NCI-H524 treated with DMSO at 0.1 percent for 48 hours (cell line): ENCODE results near the gene RAF1.
"Not testable (repeated sequence)": the region's sequence is repeated elsewhere in the genome, so short reads cannot be mapped to it uniquely, and the experiment has no call there.

Source experiments
- DNase-seq: peaks from one replicate; lab custom pipeline; 2025; lab: John Stamatoyannopoulos, UW

Gene RAF1

GRCh38 chr3:12557473-12558100, 106.3 kb downstream of the RAF1 start:
- DNase-seq = no peak

GRCh38 chr3:12556690-12557472, 107.0 kb downstream of the RAF1 start, which contains the start of gene MKRN2:
Gene MKRN2, plus strand, starts transcription at chr3:12557087. Its CDS starts 64 bp downstream, at chr3:12557151.
- DNase-seq = peak; percentile 55

- DNase-seq = no peak
Measured at GRCh38 chr3:12556314-12556689, 107.6 kb downstream of the RAF1 start.

DNA sequence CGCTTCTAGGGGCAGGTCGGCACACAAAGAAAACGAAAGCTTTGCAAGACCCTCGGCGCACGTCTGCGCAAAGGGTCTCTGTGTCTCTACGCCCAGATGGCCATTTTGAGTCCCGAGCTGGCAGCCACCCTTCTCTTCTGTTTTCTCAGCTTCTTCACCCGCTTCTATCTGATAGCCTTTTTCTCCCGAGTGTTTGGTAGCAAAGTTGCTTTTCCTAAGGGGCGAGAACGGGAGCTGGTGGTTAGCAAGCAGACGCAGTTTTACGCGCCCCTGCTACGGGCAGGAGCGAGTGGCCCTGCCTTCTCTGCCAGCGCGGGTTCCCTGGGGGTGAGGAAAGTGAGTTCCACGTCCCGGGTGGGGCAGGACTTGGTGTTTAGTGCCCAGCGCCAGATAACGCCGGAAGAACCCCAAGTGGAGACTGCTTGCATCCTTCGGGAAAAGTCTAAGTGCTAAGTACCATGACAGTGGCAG, 110.0 kb downstream of the RAF1 start:
- DNase-seq = no peak

GRCh38 chr3:12549971-12550760, 113.8 kb downstream of the RAF1 start:
- no peak for DNase-seq

DNA sequence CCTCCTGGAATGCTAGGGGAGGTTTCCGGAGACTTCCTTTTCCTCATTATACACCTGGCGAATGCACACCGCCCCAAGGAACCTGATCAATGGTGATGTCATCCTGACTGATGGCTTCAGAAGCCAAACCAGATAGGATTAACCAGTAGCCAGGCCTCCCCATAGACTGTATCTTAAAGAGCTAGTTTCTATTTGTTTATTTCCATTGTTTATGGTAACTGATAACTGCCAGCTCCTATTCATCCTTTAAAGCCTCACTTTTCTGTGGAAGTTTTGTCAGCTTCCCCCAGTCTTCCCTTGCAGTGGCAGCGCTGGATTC, 118.5 kb downstream of the RAF1 start, which contains the start of gene MKRN2OS:
MKRN2OS (minus strand) TSS at position 27 of the 319 bp plus-strand sequence. CDS start 35 bp downstream, outside the sequence.
- no peak for DNase-seq

GRCh38 chr3:12544652-12545472, 119.1 kb downstream of the RAF1 start:
- peak; percentile 56 for DNase-seq

- DNase-seq = not testable (repeated sequence)
Measured at GRCh38 chr3:12543497-12543896, 120.4 kb downstream of the RAF1 start.

- DNase-seq = no peak
Measured at GRCh38 chr3:12541625-12542024, 122.3 kb downstream of the RAF1 start.

- no peak for DNase-seq
Measured at GRCh38 chr3:12536423-12536822, 127.5 kb downstream of the RAF1 start.
